GM18508 (cell line): ENCODE data around the gene NISCH.
A peak's percentile ranks its signal among the peaks of the same experiment; 100 is the strongest.

Experiments used
- ATAC-seq: cut with Tn5 transposase; IDR thresholded peaks from one replicate; pipeline ENCODE4 v1.9.1; 2021; ENCODE audit warnings: moderate number of reproducible peaks; ENCODE audit not compliant: insufficient read depth, unreplicated experiment

The NISCH gene

DNA sequence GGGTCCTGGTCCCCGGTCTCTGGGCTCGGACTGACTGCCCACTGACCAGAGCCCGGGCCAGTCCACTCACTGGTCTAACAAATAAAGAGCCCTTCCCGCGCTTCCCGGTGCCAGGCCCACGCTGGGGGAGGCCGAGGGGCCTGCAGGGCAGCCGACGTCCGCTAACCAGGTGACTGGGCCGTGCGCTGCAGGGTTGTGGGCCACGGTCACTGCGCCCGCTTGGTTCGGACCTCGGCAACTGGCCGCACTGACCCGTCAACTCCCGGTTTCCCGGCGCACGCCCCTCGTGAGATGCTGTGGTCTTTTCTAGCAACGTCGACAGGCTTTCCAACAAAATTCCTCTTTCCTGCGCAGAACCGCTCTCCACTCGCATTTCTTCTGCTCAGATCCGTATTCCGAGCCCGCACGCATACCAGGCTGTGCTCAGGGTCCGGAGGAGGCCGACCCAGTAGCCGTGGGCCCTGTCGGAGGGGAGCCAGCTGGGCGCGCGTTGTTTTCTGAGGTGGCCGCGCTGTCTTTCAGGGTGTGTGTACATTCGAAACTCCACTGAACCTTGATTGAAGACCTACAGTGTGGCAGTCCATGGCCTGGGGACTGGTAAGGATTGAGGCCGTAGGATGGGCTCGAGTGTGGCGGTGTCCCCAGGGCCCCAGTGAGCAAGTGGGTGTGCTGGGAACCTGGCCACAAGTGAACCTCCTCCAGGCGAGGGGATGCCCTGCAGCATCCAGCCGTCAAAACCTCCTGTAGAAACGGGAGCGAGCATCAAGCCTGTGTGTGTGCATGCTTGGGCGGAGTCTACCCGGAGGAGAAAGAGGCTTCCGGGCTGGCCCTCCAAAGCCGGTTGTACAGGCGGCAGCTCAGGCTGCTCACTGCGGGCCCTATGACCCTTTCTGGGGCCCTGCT is 79.1 kb downstream of the NISCH start:
- ATAC-seq, result no peak

DNA sequence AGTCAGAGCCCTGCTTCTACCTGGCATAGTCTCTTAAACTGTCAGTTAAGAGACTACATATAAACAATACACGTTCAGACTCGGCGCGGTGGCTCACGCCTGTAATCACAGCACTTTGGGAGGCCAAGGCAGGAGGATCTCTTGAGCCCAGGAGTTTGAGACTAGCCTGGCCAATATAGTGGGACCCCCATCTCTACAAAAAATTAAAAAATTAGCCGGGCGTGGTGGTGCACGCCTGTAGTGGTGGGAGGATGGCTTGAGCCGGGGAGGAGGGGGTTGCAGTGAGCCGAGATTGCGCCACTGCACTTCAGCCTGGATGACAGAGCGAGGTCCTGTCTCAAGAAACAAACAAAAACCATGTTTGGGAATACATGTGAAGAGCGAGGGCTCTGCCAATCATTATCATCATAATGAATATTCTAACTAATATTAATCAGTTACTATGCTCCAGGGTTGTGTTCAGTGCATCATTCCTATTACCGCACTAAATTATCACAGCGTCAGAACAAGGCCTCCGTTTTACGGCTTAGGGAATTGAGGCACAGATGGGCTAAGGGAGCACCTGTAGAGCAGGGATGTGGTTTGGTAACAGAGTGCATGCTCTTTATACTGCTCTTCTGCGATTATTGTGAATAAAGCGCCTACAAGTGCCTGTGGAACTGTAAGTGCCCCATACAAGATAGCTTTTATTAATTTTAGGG is 80.2 kb downstream of the NISCH start:
- no peak for ATAC-seq

DNA sequence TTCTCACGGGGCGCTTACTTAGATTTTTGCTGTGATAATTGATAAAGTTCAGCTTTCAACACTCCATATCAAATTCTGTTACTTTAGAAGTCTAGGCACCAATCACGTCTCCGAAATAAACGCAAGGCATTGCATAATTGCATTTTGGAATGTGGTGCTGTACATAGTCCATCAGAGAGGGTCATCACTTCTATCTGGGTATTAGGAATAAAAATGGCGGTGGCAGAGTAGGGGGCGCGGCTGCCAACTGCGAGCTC is 80.6 kb downstream of the NISCH start:
- ATAC-seq, result no peak

DNA sequence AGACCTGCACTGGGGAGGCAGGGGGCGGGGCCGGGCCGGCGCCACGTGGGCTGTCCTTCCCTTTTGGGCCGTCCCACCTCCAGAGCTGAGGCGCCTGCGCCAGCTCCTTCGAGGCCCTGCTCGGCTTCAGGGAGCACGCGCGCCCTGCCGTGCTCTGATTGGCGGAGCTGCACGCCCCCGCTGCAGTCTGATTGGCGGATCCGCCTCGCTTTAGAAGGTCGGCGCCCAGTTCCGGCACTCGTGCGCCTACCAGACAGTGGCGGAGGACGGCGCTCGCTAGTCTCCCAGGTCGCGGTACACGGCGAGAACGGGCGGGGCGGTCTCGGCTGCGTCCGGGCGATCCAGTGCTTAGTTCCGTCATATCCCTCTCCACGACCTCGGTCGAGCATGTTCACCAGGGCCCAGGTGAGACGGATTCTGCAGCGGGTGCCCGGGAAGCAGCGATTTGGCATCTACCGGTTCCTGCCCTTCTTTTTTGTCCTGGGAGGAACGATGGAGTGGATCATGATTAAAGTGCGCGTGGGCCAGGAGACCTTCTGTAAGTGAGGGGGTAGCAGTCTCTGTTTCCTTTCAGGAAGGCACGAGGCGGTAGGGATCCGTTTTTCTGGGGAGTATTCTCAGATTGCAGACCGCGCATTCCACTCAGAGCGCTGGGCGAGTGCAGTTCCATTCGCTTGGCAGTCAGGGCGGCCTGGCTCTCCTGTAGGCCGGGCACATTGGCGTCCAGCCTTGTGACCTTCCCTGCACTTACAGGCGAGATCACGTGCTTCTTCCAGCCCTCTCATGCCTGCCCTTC is 81.2 kb downstream of the NISCH start, which contains the start of gene UQCC5:
UQCC5 (plus strand) TSS at position 237 of the 796 bp plus-strand sequence; CDS start at position 388, 151 bp downstream.
- ATAC-seq, result peak; percentile 77

DNA sequence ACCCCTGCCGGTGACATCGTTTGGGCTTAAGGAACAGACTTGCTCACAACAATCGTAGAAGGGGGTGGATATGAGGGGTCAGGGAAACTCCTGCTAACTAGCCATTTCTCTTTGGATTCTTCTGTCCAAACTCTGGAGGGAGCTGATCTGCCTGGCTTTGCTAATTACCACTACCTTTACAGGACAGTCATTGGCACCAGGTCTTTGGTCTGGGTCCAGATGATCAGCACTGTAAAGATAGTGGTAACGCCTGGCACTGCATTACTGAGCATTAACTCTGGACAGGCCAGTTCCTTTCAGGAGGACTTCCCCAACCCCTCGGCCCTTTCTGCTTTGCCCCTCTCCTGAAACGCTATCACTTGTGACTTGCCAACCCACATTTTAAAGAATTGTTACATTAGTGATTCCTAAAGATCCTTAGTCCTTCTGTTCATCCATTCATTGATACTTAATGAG is 81.8 kb downstream of the NISCH start:
- ATAC-seq, result no peak

DNA sequence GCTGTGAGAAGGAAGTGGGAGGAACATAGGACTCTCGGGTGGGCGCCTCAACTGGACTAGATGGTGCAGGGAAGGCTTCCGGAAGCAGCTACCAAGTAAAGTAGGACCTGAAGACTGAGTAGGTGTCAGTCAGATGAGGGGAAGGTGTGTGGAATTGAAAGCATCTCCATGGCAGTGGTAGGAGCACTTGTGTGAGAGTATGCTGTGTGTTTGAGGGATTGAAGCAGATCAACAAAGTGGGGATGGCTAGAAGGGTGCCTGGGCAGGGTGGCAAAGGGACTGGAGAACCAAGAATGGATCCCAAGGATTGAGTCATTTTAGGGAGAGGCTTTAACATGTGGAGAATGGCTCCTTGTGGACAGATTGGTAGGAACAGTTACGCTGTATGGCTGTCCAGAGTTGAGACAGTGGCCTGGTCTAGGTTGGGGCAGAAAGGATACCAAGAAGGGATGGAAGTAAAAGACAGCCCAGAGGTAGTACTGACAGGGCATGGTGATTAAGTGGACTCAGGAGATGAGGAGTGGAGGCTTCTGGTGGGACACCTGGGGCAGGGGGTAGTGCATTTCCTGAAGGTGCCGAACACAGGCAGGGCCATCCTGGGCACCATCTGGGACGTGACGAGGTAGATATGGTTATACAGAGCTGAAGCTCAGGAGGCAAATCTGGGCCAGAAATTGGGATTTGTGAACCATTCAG is 82.5 kb downstream of the NISCH start:
- ATAC-seq, result no peak

DNA sequence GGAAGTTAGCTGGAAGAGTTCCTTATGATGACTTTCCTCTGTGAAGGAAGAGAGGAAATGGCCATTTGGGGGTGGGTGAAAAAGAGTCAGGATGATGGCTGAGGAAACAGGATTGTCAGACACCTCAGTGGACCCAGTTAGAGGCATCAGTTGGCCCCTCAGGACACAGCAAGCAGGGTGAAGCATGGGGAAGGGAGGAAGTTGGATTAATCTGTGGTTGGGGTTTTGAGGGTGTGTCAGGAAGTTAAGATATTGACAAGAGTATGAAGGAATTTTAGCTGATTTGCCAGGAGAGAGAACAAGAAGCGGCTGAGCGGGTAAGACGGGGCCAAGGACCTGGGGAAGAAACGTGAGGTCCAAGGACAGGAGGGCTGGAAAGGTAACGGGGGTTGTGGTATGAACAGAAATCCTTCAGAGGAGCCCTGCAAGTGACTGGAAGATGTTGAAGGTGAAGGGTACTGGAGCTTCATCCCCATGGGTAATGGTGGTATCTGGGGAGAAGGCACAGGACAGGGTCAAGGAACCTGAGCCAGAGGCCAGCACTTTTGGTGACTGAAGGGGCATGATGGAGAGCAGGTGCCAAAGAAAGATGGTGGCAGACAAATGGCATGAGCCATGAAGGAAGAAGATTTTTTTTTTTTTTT is 83.7 kb downstream of the NISCH start:
- no peak for ATAC-seq

DNA sequence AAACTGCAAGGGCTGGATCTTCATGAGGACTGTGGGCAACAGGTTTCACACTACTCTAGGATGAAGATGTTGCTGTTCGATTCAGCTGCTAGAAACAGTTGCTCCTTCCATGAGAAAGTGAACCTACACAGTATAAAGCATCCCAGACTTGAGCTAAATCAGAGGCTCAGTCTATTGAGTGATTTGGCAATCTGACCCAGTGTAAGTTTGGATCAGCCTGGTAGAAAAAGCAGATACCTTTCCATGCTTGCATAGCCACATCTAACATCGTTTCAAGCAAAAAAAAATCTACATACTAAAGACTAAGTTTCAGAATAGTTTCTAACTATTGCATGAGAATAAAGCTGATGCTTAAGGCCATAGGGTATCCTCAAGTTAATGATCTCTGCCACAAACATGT is 85.6 kb downstream of the NISCH start:
- ATAC-seq, result no peak
